GM12891 (cell line): ENCODE results near the gene SERBP1.

Experiments used
- POLR2A ChIP-seq: IDR thresholded peaks from 2 replicates; pipeline ENCODE4 v1.6.1; 2011; ENCODE audit warnings: low read depth, low read length, control low read depth
- POLR2AphosphoS5 ChIP-seq: IDR thresholded peaks from 2 replicates; pipeline ENCODE4 v1.6.1; 2011; ENCODE audit warnings: low read depth, low read length, control low read depth
- TAF1 ChIP-seq: IDR thresholded peaks from 2 replicates; pipeline ENCODE4 v1.6.1; 2011; ENCODE audit warnings: low read depth, low read length, control low read depth

DNA sequence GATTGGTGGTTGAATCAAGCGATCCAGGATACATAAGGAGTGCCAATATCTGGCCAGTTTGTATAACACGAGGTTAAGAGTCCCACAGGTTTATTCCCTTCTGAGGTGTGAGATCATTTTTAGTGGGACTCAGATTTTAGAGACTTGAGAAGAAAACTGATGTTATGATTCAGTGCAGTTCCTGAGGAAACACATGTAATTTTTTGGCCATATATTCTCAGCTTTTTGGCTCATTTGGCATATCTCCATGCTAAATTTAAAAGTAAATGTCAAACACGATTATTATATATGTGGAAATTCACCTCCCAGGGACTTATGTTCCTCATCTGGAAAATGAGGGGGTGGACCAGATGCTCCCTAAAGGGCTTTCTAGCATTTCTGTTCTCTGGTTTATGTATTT, 39.2 kb upstream of the SERBP1 start:
- no peak for TF ChIP-seq POLR2AphosphoS5
- no peak for TF ChIP-seq POLR2A
- TF ChIP-seq TAF1 = no peak
